Tibial nerve (tissue), 4 donors: ENCODE data around the gene CFAP20. TPM values are rescaled to one million over a fixed set of nuclear protein-coding genes. Genes with fewer than 3 reads are reported as not detected.
"Not testable (repeated sequence)": the region's sequence is repeated elsewhere in the genome, so short reads cannot be mapped to it uniquely, and the experiment has no call there.

Experiments
- DNase-seq, 2 donors: peaks; one replicate each; pipeline ENCODE4 v3.0.0-alpha.2; 2019; ENCODE audit warnings: low spot score in 2 of 2
- H3K27ac ChIP-seq, 4 donors: fragments of 200-600 bp; sonication (generic) in 3 of 4; one replicate each; pipeline ENCODE4 v1.5.1; 2017 to 2019; ENCODE audit warnings: mild to moderate bottlenecking in 1 of 4
- H3K27me3 ChIP-seq, 2 donors: fragments of 200-600 bp; sonication (generic) in 1 of 2; one replicate each; pipeline versions ENCODE4 v1.5.1 to v1.6.0; 2017 to 2019
- H3K36me3 ChIP-seq, 3 donors: fragments of 200-600 bp; sonication (generic); one replicate each; pipeline ENCODE4 v1.5.1; 2018 to 2019
- H3K4me1 ChIP-seq, 4 donors: fragments of 200-600 bp; sonication (generic) in 3 of 4; one replicate each; pipeline ENCODE4 v1.5.1; 2017 to 2019
- H3K4me3 ChIP-seq, 4 donors: fragments of 200-600 bp; sonication (generic) in 3 of 4; one replicate each; pipeline ENCODE4 v1.5.1; 2017 to 2019; ENCODE audit warnings: mild to moderate bottlenecking in 1 of 4, moderate library complexity in 1 of 4
- H3K9me3 ChIP-seq, 4 donors: fragments of 200-600 bp; sonication (generic) in 3 of 4; one replicate each; pipeline ENCODE4 v1.5.1; 2017 to 2019
- EP300 ChIP-seq, 2 donors: sonication (generic); formaldehyde crosslinking; IDR thresholded peaks; one replicate each; pipeline ENCODE4 v1.6.1; 2017; ENCODE audit warnings: antibody characterized with exemption in 2 of 2, mild to moderate bottlenecking in 1 of 2
- POLR2A ChIP-seq, 2 donors: fragments of 450-650 bp; IDR thresholded peaks; one replicate each; pipeline ENCODE4 v1.6.1; 2017; ENCODE audit warnings: antibody characterized with exemption in 2 of 2, mild to moderate bottlenecking in 2 of 2, moderate library complexity in 2 of 2
- WGBS, 2 donors: methylation state at CpG; one replicate each; pipeline ENCODE4 v1.1.5; 2018; 5-methylcytosine and 5-hydroxymethylcytosine counted together
- small RNA-seq: library from RNA; depleted of rRNA; stranded (forward); fragments of <200 nt; gene quantifications from one replicate; pipeline ENCODE3, GENCODE V24; 2016
- total RNA-seq, 4 donors: library from RNA; depleted of rRNA; stranded (reverse); fragments of >200 nt; gene quantifications; one replicate each; pipeline ENCODE4 v1.1.0, GENCODE V29; 2016
- TF ChIP-seq, protein P1 (sequence below), 5 experiments: fragments of 200-600 bp in 3 of 5; fragments of 450-650 bp in 2 of 5; sonication (generic) in 3 of 5; IDR thresholded peaks; one replicate each; pipeline ENCODE4 v1.5.1; 2016 to 2019; ENCODE audit warnings: antibody characterized with exemption in 5 of 5, mild to moderate bottlenecking in 3 of 5, moderate library complexity in 2 of 5

CFAP20 gene
- total RNA-seq, 4 donors from 2014 or later, result 19.9 to 32.4 (median 25.6) TPM

DNA sequence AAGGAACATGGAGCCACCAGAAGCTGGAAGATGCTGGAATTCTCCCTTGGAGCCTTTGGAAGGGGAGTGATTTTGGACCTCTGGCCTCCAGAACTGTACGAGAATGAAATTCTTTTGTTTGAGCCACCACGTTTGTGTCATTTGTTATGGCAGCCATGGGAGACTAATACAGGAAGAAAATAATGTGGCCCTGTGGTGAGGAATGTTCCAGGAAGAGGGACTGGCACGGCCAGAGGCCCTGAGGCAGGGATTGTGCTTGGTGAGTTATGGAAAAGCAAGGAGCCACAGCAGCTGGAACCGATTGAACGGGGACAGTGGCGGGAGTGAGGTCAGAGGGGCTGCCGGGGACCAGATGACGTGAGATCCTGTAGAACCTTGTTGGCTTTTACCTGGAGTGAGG, 51.4 kb downstream of the CFAP20 start:
- TF ChIP-seq EP300 (IDR thresholded peaks at IDR 0.05), result no peak
- TF ChIP-seq, protein P1, sequence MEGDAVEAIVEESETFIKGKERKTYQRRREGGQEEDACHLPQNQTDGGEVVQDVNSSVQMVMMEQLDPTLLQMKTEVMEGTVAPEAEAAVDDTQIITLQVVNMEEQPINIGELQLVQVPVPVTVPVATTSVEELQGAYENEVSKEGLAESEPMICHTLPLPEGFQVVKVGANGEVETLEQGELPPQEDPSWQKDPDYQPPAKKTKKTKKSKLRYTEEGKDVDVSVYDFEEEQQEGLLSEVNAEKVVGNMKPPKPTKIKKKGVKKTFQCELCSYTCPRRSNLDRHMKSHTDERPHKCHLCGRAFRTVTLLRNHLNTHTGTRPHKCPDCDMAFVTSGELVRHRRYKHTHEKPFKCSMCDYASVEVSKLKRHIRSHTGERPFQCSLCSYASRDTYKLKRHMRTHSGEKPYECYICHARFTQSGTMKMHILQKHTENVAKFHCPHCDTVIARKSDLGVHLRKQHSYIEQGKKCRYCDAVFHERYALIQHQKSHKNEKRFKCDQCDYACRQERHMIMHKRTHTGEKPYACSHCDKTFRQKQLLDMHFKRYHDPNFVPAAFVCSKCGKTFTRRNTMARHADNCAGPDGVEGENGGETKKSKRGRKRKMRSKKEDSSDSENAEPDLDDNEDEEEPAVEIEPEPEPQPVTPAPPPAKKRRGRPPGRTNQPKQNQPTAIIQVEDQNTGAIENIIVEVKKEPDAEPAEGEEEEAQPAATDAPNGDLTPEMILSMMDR (IDR thresholded peaks at IDR 0.05), result no peak
- TF ChIP-seq POLR2A (IDR thresholded peaks at IDR 0.05), result no peak
- WGBS, 2 donors, result 55 to 69% methylated on average over 8 of the region's 8 CpGs
- no peak for DNase-seq

DNA sequence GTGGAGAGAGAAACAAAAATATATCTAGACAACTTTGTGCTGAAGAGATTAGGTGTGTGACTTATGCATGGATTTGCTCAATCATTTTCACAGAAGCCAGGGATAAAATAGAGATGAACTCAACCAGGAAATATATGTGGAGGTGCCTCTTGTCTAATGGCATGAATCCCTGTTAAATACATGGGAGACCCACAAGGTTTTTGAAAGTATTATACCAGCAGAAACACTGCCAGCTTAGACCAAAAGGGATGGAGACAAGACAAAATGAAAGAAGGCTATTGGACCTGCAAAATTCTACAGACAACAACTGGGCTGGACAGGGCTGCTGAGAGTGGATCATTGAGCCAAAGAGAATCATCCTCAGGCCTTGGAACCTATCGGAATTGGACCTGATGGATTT, 52.7 kb downstream of the CFAP20 start:
- Histone ChIP-seq H3K36me3 (no peaks in the 10 kb centered on the region), H3K4me1 (no peaks in the 10 kb centered on the region), H3K4me3 (no peak overlapping the region), H3K9me3 (peaks cover 0 to 12% (median 0%) of the 10 kb centered on the region in 4 donors), H3K27me3 (no peaks in the 10 kb centered on the region), H3K27ac (no peak overlapping the region)
- no peak for DNase-seq
- TF ChIP-seq, protein P1 (IDR thresholded peaks at IDR 0.05), result no peak
- TF ChIP-seq POLR2A (IDR thresholded peaks at IDR 0.05), result no peak
- no peak for TF ChIP-seq EP300 (IDR thresholded peaks at IDR 0.05)
- 94 to 96% methylated on average over 1 of the region's 1 CpG for WGBS, 2 donors

More for the DNA sequence above, 51.4 kb downstream of the CFAP20 start:
- Histone ChIP-seq H3K27ac (no peak overlapping the region), H3K27me3 (no peaks in the 10 kb centered on the region), H3K4me3 (no peak overlapping the region), H3K36me3 (no peaks in the 10 kb centered on the region), H3K4me1 (no peaks in the 10 kb centered on the region), H3K9me3 (peaks cover 0 to 12% (median 0%) of the 10 kb centered on the region in 4 donors)

DNA sequence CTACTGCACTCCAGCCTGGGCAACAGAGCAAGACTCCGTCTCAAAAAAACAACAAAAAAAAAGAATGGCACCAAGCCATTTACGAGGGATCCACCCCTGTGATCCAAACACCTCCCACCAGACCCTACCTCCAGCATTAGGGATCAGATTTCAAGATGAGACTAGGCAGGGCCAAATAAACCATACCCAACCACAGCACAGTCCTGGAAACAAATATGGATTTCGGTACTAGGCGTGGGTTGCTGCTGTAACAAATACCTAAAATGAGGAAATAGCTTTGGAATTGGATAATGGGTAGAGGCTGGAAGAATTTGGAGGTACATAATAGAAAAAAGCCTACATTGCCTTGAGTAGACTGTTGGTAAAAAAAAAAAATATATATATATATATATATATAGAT, 54.5 kb downstream of the CFAP20 start:
- Histone ChIP-seq H3K9me3 (peaks cover 0 to 12% (median 0%) of the 10 kb centered on the region in 4 donors), H3K27ac (no peak overlapping the region), H3K36me3 (no peaks in the 10 kb centered on the region), H3K4me1 (no peaks in the 10 kb centered on the region), H3K4me3 (no peak overlapping the region), H3K27me3 (no peaks in the 10 kb centered on the region)
- TF ChIP-seq POLR2A (IDR thresholded peaks at IDR 0.05) (no peak), EP300 (IDR thresholded peaks at IDR 0.05) (no peak)
- TF ChIP-seq, protein P1 (IDR thresholded peaks at IDR 0.05), result no peak
- WGBS, 2 donors, result 67 to 86% methylated on average over 4 of the region's 4 CpGs
- DNase-seq, result no peak

DNA sequence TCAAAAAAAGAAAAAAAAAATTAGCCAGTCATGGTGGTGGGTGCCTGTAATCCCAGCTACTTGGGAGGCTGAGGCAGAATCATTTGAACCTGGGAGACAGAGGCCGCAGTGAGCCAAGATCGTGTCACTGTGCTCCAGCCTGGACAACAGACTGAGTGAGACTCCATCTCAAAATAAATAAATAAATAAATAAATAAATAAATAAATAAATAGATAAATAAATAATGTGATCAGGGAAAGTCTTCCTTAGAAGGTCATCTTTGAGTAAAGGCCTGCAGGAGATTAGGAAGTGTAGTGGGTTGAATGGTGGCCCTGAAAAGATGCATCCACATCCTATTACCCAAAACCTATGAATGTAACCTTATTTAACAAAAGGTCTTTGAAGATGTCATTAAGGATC, 56.1 kb downstream of the CFAP20 start:
- not testable (repeated sequence) for H3K27ac ChIP-seq, DNase-seq, H3K27me3 ChIP-seq, H3K4me3 ChIP-seq, H3K36me3 ChIP-seq, H3K4me1 ChIP-seq
- peaks cover 0 to 12% (median 0%) of the 10 kb centered on the region in 4 donors for H3K9me3 ChIP-seq
- WGBS, 2 donors, result 95 to 98% methylated on average over 2 of the region's 2 CpGs

DNA sequence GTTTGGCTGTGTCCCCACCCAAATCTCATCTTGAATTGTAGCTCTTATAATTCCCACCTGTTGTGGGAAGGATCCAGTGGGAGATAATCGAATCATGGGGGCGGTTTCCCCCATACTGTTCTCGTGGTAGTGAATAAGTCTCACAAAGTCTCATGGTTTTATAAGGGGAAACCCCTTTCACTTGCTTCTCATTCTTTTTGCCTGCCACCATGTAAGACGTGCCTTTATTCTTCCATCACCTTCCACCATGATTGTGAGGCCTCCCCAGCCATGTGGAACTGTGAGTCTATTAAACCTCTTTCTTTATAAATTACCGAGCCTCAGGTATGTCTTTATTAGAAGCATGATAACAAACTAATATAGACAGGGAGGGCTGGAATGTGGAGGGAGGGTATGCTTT, 57.0 kb downstream of the CFAP20 start:
- not testable (repeated sequence) for H3K4me1 ChIP-seq, DNase-seq, H3K4me3 ChIP-seq, H3K36me3 ChIP-seq, H3K27me3 ChIP-seq, H3K27ac ChIP-seq
- WGBS, 2 donors, result 84 to 85% methylated on average over 5 of the region's 5 CpGs
- peaks cover 0 to 12% (median 0%) of the 10 kb centered on the region in 4 donors for H3K9me3 ChIP-seq

DNA sequence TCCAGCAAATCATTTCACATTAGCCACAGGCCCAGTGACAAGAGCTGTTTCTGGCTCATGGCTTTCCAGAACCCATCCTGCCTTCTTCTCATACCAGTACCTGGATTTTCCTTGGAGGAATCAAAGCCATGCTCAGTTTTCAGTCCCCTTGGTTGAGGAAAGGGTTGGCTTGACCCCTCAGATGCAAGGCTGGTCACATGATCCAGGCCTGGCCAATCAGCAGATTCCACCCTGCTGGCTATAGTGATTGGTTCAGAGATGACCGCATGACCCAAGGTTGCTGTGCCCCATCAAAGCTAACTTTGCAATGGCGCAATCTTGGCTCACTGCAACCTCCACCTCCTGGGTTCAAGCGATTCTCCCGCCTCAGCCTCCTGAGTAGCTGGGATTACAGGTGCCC, 58.6 kb downstream of the CFAP20 start:
- Histone ChIP-seq H3K4me3 (no peak overlapping the region), H3K27ac (no peak overlapping the region), H3K36me3 (no peaks in the 10 kb centered on the region), H3K9me3 (no peaks in the 10 kb centered on the region), H3K4me1 (no peaks in the 10 kb centered on the region), H3K27me3 (no peaks in the 10 kb centered on the region)
- 100% methylated on average over 3 to 4 of the region's 4 CpGs for WGBS, 2 donors
- DNase-seq, result no peak
- no peak for TF ChIP-seq POLR2A (IDR thresholded peaks at IDR 0.05)
- TF ChIP-seq EP300 (IDR thresholded peaks at IDR 0.05), result no peak

Small RNA genes lying within 50 kb of the gene (small RNA-seq; reads per million reads assigned to genes)
- not detected for gene RF00019

Other genes with a start within 250 kb of the CFAP20 start
- not detected for gene CNGB1, start 158.3 kb downstream of the CFAP20 start, total RNA-seq
- gene ZNF319, start 128.7 kb downstream of the CFAP20 start, total RNA-seq, result 10 to 100 TPM in 1 of 4 donors, 1 to 10 TPM in 3; 7.5 to 11.6 (median 9.1) TPM
- 10 to 100 TPM; 23.1 to 80.4 (median 31.6) TPM for gene USB1, start 128.0 kb downstream of the CFAP20 start, total RNA-seq
- 10 to 100 TPM; 11.4 to 32.9 (median 28.4) TPM for gene MMP15, start 103.6 kb downstream of the CFAP20 start, total RNA-seq
- 10 to 100 TPM; 25.8 to 74.7 (median 34.1) TPM for gene CSNK2A2, start 68.7 kb upstream of the CFAP20 start, total RNA-seq
- gene PRSS54, start 165.6 kb upstream of the CFAP20 start, total RNA-seq, result not detected